HG03354 (cell line): ENCODE data around the gene PHLPP2.

Experiments
- ATAC-seq: cut with Tn5 transposase; IDR thresholded peaks from one replicate; pipeline ENCODE4 v1.9.1; 2021; ENCODE audit warnings: mild to moderate bottlenecking; ENCODE audit not compliant: unreplicated experiment, poor library complexity, severe bottlenecking

The PHLPP2 gene

GRCh38 chr16:71724320-71724751 lies at the start of gene PHLPP2:
Gene PHLPP2 (minus strand): TSS chr16:71724701. CDS start chr16:71714795, 9,906 bp downstream.
- no peak for ATAC-seq

- ATAC-seq, result no peak
Observed at GRCh38 chr16:71771571-71771970, 47.1 kb upstream of the PHLPP2 start.

GRCh38 chr16:71769222-71769621 lies 44.7 kb upstream of the PHLPP2 start:
- no peak for ATAC-seq

- ATAC-seq, result no peak
Observed at GRCh38 chr16:71767060-71767900, 42.8 kb upstream of the PHLPP2 start.

GRCh38 chr16:71762186-71762585 lies 37.7 kb upstream of the PHLPP2 start:
- no peak for ATAC-seq

- ATAC-seq, result no peak
Observed at GRCh38 chr16:71761097-71761496, 36.6 kb upstream of the PHLPP2 start.

GRCh38 chr16:71758293-71758760 lies 33.8 kb upstream of the PHLPP2 start:
- no peak for ATAC-seq

GRCh38 chr16:71754652-71755051 lies 30.2 kb upstream of the PHLPP2 start:
- ATAC-seq, result no peak

GRCh38 chr16:71754108-71754507 lies 29.6 kb upstream of the PHLPP2 start:
- no peak for ATAC-seq

GRCh38 chr16:71748226-71748625 lies 23.7 kb upstream of the PHLPP2 start:
- no peak for ATAC-seq

- ATAC-seq, result no peak
Observed at GRCh38 chr16:71746442-71747046, 22.0 kb upstream of the PHLPP2 start.

- no peak for ATAC-seq
Observed at GRCh38 chr16:71738855-71739254, 14.4 kb upstream of the PHLPP2 start.

- ATAC-seq, result no peak
Observed at GRCh38 chr16:71737501-71737900, 13.0 kb upstream of the PHLPP2 start.

GRCh38 chr16:71734511-71734910 lies 10.0 kb upstream of the PHLPP2 start:
- no peak for ATAC-seq

- ATAC-seq, result no peak
Observed at GRCh38 chr16:71732587-71732986, 8.1 kb upstream of the PHLPP2 start.

GRCh38 chr16:71727551-71728324 lies 3.2 kb upstream of the PHLPP2 start:
- no peak for ATAC-seq

GRCh38 chr16:71726476-71727315 lies 2.2 kb upstream of the PHLPP2 start:
- ATAC-seq, result no peak

GRCh38 chr16:71723537-71724319 lies 773 bp downstream of the PHLPP2 start:
- ATAC-seq, result peak; percentile 81
